GM18951 (cell line): ENCODE measurements around the gene TXNL1.
"Not testable (repeated sequence)": the region's sequence is repeated elsewhere in the genome, so short reads cannot be mapped to it uniquely, and the experiment has no call there.

Experiments used
- POLR2A ChIP-seq: IDR thresholded peaks from 4 replicates; pipeline ENCODE4 v1.6.1; 2011; ENCODE audit warnings: mild to moderate bottlenecking; ENCODE audit not compliant: insufficient read length, insufficient read depth; ENCODE audit errors: extremely low read depth
- in situ Hi-C: fragments of 300-500 bp; cut with MboI; formaldehyde crosslinking; loops from one replicate; pipeline ENCODE4 v1.12.0; 2022; ENCODE audit warnings: low sequenced_read_pairs, mixed read lengths, inconsistent platforms; ENCODE audit not compliant: unreplicated experiment

The TXNL1 gene

GRCh38 chr18:56638232-56639103 is at the start of gene TXNL1:
Gene TXNL1 (minus strand): TSS chr18:56638592. CDS start chr18:56638440, 152 bp downstream.
- in situ Hi-C loops = no loop called here
- TF ChIP-seq POLR2A = peak; percentile 83

GRCh38 chr18:56684277-56684676 is 45.9 kb upstream of the TXNL1 start:
- in situ Hi-C loops = no loop called here
- no peak for TF ChIP-seq POLR2A

DNA sequence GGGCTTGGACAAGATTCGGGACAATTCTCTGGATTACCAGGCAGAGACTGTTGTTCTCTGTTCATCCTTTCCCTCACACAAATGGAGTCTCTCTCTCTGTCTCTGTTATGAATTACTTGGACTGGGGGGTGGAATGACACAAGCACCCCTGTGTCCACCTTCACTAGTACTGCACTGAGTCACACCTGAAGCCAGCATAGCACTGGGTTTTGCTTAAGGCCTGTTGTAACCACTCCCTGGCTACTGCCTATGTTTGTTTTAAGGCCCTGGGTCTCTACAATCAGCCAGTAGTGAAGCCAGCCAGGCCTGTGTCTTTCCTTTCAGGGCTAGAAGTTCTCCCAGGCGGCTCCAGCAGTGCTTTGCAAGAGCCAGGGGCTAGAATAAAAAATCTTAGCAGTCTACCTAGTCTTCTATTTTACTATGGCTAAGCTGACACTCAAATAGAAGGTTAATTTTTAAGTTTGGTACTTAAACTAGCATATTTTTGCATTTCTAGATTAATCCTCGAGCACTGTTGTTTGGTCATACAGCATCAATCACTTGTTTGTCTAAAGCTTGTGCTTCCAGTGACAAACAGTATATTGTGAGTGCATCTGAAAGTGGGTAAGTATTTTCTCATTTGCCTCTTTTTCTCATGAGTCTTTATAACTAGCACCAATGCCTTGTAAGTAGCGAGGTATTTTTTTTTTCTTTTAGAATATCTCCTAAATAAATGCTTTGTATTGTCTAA is 40.6 kb upstream of the TXNL1 start:
- in situ Hi-C loops = no loop called here
- no peak for TF ChIP-seq POLR2A

GRCh38 chr18:56676639-56677038 is 38.2 kb upstream of the TXNL1 start:
- in situ Hi-C loops = no loop called here
- no peak for TF ChIP-seq POLR2A

GRCh38 chr18:56672981-56673380 is 34.6 kb upstream of the TXNL1 start:
- in situ Hi-C loops = no loop called here
- TF ChIP-seq POLR2A = no peak

DNA sequence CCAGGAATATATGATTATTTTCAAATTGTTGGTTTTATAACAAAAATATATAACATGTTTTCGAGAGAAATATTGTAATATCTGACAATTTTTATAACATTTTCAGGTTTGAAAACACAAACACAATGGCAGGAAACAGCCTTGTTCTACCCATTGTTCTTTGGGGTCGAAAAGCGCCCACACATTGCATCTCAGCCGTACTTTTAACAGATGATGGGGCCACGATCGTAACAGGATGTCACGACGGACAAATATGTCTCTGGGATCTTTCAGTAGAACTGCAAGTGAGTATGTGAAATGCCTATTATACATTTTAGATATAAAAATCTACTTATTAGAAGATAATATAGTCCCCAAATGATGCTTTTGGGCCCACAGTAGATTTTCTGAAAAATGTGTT is 34.0 kb upstream of the TXNL1 start:
- in situ Hi-C loops = no loop called here

GRCh38 chr18:56662902-56663301 is 24.5 kb upstream of the TXNL1 start:
- TF ChIP-seq POLR2A = no peak
- in situ Hi-C loops = no loop called here

More for the DNA sequence above, 34.0 kb upstream of the TXNL1 start:
- TF ChIP-seq POLR2A = no peak

DNA sequence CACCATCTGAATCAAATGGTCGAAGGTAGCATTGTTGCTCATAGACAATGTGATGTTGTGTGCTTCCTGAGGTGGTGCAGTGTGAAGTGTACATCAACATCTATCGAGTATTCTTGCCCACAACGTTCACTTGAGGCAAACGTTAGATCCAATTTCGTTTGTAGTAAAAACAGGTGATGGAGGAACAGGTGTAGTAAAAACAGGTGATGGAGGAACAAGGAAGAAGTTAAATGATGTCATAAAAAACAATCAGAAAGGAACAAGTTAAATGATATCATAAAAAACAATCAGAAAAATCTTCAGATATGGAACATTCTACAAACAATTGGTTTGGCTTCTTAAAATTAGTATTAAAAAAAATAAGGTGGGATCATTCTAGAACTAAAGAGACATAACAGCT is 24.1 kb upstream of the TXNL1 start:
- in situ Hi-C loops = no loop called here

GRCh38 chr18:56662063-56662408 is 23.6 kb upstream of the TXNL1 start:
- TF ChIP-seq POLR2A = no peak
- in situ Hi-C loops = no loop called here

More for the DNA sequence above, 24.1 kb upstream of the TXNL1 start:
- no peak for TF ChIP-seq POLR2A

GRCh38 chr18:56661360-56662062 is 23.1 kb upstream of the TXNL1 start:
- in situ Hi-C loops = no loop called here

GRCh38 chr18:56660655-56661054 is 22.3 kb upstream of the TXNL1 start:
- no peak for TF ChIP-seq POLR2A
- in situ Hi-C loops = no loop called here

More at GRCh38 chr18:56661360-56662062, 23.1 kb upstream of the TXNL1 start:
- TF ChIP-seq POLR2A = no peak

DNA sequence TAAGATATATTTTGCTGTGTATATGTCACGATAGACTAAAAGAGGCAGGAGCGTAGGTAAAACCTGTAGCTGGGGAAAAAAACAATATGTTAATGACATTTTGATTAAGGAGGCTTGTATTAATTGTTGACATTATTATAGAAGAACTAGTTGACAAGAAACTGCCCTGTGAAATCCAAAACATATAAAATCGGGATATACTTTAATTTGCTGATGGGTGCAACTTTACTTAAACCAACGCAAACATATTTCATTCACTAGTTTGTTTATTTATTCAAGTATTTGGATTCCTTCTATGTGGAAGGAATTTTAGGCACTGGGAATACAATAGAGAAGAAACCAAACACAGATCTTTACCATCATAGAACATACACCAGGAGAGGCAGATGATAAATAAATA is 20.7 kb upstream of the TXNL1 start:
- in situ Hi-C loops = no loop called here
- TF ChIP-seq POLR2A = no peak

- no peak for TF ChIP-seq POLR2A
- in situ Hi-C loops = no loop called here
These were observed 19.9 kb upstream of the TXNL1 start for GRCh38 chr18:56658261-56658660.

- in situ Hi-C loops = not testable (repeated sequence)
These were observed 15.9 kb upstream of the TXNL1 start for GRCh38 chr18:56654280-56654679.
